Mesothelial cell of epicardium (in vitro differentiated cells): Measurements from ENCODE around the gene TCF23. TPM values are rescaled to one million over a fixed set of nuclear protein-coding genes. Genes with fewer than 3 reads are reported as not detected.

Source experiments
- DNase-seq, 2 experiments: peaks; one replicate each; pipeline ENCODE4 v3.0.0; 2021; ENCODE audit warnings: low spot score in 2 of 2; ENCODE audit not compliant: unreplicated experiment in 2 of 2
- H3K27ac Mint-ChIP-seq: 2 replicates; pipeline ENCODE4 v1.8.0; 2021; ENCODE audit warnings: mixed read lengths
- H3K27me3 Mint-ChIP-seq: 2 replicates; pipeline ENCODE4 v1.8.0; 2021; ENCODE audit warnings: low read depth, mixed read lengths
- H3K36me3 Mint-ChIP-seq: 2 replicates; pipeline ENCODE4 v1.8.0; 2021; ENCODE audit warnings: mixed read lengths
- H3K4me1 Mint-ChIP-seq: 2 replicates; pipeline ENCODE4 v1.8.0; 2021; ENCODE audit warnings: mixed read lengths
- H3K4me3 Mint-ChIP-seq: 2 replicates; pipeline ENCODE4 v1.8.0; 2021; ENCODE audit warnings: mild to moderate bottlenecking, moderate library complexity, mixed read lengths
- H3K9me3 Mint-ChIP-seq: 2 replicates; pipeline ENCODE4 v1.8.0; 2021; ENCODE audit warnings: mixed read lengths
- CTCF ChIP-seq: fragments of 200-600 bp; sonication (generic); IDR thresholded peaks from one replicate; pipeline ENCODE4 v1.5.0; 2021; ENCODE audit warnings: antibody characterized with exemption; ENCODE audit not compliant: unreplicated experiment
- total RNA-seq: library from RNA; stranded (reverse); gene quantifications from 3 replicates; pipeline ENCODE4 v1.2.1, GENCODE V29; 2021

The TCF23 gene
- total RNA-seq, 1 donor from 2014 or later: not detected

- H3K9me3 Mint-ChIP-seq: no peaks in the 10 kb centered on the region
- no peak for TF ChIP-seq CTCF
- H3K36me3 Mint-ChIP-seq: no peaks in the 10 kb centered on the region
- H3K4me1 Mint-ChIP-seq: no peaks in the 10 kb centered on the region
- no peak for DNase-seq
- H3K27ac Mint-ChIP-seq: no peak overlapping the region
- peaks cover 30% of the 10 kb centered on the region for H3K27me3 Mint-ChIP-seq
- H3K4me3 Mint-ChIP-seq: no peak overlapping the region
Observed at GRCh38 chr2:27177441-27178351, 28.9 kb downstream of the TCF23 start.

DNA sequence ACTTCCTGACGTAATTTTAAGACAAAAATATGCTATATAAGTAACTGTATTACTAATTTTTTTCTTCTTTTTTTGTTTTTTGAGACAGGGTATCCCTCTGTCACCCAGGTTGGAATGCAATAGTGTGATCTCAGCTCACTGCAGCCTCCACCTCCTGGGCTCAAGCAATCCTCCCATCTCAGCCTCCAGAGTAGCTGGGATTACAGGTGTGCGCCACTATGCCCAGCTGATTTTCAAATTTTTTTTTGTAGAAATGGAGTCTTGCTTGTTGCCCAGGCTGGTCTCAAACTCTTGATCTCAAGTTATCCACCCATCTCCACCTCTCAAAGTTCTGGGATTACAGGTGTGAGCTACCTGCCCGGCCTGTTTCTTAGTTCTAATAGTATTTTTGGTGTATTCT lies 29.7 kb downstream of the TCF23 start:
- Mint-ChIP-seq H3K27me3 (peaks cover 30% of the 10 kb centered on the region), H3K9me3 (peaks cover under 1% of the 10 kb centered on the region), H3K36me3 (no peaks in the 10 kb centered on the region), H3K4me3 (no peak overlapping the region), H3K4me1 (no peaks in the 10 kb centered on the region), H3K27ac (no peak overlapping the region)
- no peak for TF ChIP-seq CTCF
- DNase-seq: no peak

DNA sequence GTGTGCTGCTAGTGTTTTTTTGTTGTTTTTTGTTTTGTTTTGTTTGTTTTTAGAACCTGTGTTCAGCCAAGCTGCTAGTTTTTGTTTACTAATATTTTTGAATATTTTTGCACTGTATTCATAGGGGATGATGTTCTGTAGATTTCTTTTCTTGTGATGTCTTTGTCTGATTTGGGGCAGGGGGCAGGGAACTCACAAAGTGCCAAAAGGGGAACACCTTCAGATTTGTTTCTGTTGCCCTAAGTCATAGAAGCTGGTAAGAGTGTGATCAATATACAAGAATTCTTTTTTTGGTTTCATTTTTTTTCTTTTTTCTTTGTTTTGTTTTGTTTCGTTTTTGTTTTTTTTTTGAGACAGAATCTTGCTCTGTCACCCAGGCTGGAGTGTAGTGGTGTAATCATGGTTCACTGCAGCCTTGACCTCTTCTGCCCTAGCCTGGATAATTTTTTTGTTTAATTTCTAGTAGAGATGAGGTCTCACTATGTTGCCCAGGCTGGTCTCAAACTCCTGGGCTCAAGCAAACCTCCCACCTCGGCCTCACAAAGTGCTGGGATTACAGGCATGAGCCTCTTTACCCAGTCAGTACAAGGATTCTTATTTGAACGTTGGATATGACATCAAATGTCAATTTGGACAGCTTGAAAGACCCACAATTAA lies 30.7 kb downstream of the TCF23 start:
- no peak overlapping the region for H3K27ac Mint-ChIP-seq
- no peaks in the 10 kb centered on the region for H3K36me3 Mint-ChIP-seq
- no peaks in the 10 kb centered on the region for H3K4me1 Mint-ChIP-seq
- H3K4me3 Mint-ChIP-seq: no peak overlapping the region
- TF ChIP-seq CTCF: no peak
- peaks cover 4% of the 10 kb centered on the region for H3K9me3 Mint-ChIP-seq
- no peak for DNase-seq
- peaks cover 32% of the 10 kb centered on the region for H3K27me3 Mint-ChIP-seq

DNA sequence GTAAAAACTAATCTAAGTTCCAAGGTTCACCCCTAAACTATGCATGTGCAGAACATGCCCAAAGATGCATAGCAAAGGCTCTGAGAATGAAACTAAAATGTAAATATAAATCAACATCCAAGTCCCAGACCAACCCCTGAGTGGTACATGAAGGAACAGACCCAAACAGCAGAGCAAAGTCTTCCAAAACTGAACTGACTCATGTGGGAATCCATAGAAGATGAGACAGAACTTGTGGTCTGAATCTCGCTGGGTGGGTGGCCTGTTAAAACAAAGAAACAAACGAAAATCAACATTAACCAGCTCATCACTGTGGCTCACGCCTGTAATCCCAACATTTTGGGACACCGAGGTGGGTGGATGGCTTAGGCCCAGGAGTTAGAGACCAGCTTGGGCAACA lies 33.5 kb downstream of the TCF23 start:
- no peak overlapping the region for H3K27ac Mint-ChIP-seq
- H3K36me3 Mint-ChIP-seq: no peaks in the 10 kb centered on the region
- peaks cover 4% of the 10 kb centered on the region for H3K9me3 Mint-ChIP-seq
- no peaks in the 10 kb centered on the region for H3K4me1 Mint-ChIP-seq
- DNase-seq: no peak
- no peak overlapping the region for H3K4me3 Mint-ChIP-seq
- TF ChIP-seq CTCF: no peak
- H3K27me3 Mint-ChIP-seq: peaks cover 23% of the 10 kb centered on the region

- no peak for TF ChIP-seq CTCF
- H3K36me3 Mint-ChIP-seq: no peaks in the 10 kb centered on the region
- H3K27me3 Mint-ChIP-seq: peaks cover 11% of the 10 kb centered on the region
- H3K4me3 Mint-ChIP-seq: no peak overlapping the region
- no peaks in the 10 kb centered on the region for H3K4me1 Mint-ChIP-seq
- H3K27ac Mint-ChIP-seq: no peak overlapping the region
- peaks cover 4% of the 10 kb centered on the region for H3K9me3 Mint-ChIP-seq
- no peak for DNase-seq
Observed at GRCh38 chr2:27184115-27184514, 35.3 kb downstream of the TCF23 start.
